ENCODE measurements around the gene OLFM1. TPM values are rescaled to one million over a fixed set of nuclear protein-coding genes. Genes with fewer than 3 reads are reported as not detected.

Gene OLFM1
- total RNA-seq, 1 experiment from 2014 or later = 3.5 TPM

DNA sequence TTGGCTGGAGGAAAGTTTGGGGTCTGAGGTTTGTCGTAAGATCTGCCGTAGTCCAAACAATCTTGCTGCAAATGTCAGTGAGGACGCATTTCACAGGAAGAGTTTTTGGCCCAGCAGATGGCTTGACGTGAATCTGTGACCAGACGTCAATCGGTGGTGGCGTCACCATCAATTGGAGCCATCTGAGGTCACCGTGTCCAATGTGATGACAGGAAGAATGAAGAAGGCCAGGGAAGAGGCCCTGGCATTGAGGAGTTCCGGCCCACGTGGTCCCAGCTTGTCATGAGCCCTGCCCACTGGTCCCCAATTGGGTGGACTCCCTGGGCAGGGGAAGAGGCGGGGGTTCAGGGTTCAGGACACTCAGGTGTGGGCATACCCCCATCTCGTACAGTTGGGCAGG lies 79.9 kb downstream of the OLFM1 start (continued):
- TF ChIP-seq EZH2 (IDR thresholded peaks at IDR 0.05) (no peak), SIN3A (IDR thresholded peaks at IDR 0.05; ENCODE audit: low read depth) (no peak), SP1 (IDR thresholded peaks at IDR 0.05; ENCODE audit: low read depth) (no peak), TCF7L2 (IDR thresholded peaks at IDR 0.05; ENCODE audit: borderline replicate concordance, extremely low read depth, insufficient read depth, insufficient read length) (no peak), ELF1 (IDR thresholded peaks at IDR 0.05; ENCODE audit: borderline replicate concordance, low read depth) (no peak), JUND (IDR thresholded peaks at IDR 0.05) (no peak), YY1 (IDR thresholded peaks at IDR 0.05; ENCODE audit: extremely low read depth, insufficient replicate concordance, low read depth, low read length) (no peak), FOSL1 (IDR thresholded peaks at IDR 0.05; ENCODE audit: low read depth) (no peak)
- TF ChIP-seq, protein P1, sequence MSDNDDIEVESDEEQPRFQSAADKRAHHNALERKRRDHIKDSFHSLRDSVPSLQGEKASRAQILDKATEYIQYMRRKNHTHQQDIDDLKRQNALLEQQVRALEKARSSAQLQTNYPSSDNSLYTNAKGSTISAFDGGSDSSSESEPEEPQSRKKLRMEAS (IDR thresholded peaks at IDR 0.05) = no peak

DNA sequence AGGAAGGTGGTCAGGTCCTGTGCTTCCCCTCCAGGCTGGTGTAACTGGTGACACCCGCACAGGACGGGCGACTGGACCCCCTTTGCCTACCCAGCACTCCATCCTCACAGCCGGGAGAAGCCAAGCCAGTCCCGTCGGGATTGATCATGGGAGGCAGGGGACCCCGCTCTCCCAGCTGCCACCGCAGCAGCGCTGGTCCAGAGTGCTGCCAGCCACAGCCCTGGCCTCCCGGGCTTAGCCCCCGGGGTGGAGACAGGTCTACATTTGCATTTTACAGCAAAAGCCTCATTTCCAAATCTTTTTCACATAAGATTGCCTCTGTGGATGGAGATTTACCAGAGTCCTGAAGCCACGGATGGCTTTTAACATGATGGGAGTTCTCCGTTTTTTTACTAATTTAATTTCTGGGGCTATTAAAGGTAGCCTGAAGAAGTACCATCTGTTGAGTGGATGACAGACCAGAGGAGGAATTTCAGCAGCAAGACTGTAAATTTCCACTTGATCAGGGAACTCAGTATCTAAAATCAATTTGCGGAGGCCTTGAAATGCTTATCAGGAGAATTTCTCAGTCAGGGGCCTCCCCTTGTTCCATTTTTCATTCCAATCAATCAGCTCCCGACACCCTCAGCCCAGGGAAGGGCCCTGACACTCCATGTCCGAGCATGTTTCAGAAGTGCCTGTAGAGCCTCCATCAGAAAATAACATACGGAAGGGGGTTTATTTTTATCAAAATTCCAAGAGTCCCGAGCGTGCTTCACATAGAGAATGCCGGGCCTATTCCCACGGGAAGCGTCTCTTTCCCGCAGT lies 80.6 kb downstream of the OLFM1 start:
- no peak for ATAC-seq
- Histone ChIP-seq H3K79me2 (ENCODE audit: insufficient read depth, low read length) (no peaks in the 10 kb centered on the region), H3K27me3 (ENCODE audit: insufficient read depth, low read length) (peaks cover 39% of the 10 kb centered on the region; the same call in 1 of the 2 replicates), H3K9me3 (ENCODE audit: control insufficient read depth in 1 of 2, insufficient read depth in 1 of 2, low read depth in 1 of 2, low read length in 2 of 2) (no peaks in the 10 kb centered on the region), H3K36me3 (ENCODE audit: control insufficient read depth in 1 of 2, insufficient read depth in 2 of 2, low read length in 2 of 2) (no peaks in the 10 kb centered on the region), H2AFZ (ENCODE audit: low read depth, low read length, poor library complexity, severe bottlenecking) (no peak overlapping the region), H3K9me2 (ENCODE audit: insufficient read depth) (no peaks in the 10 kb centered on the region), H3K9ac (ENCODE audit: low read length) (no peak overlapping the region), H3K27ac (ENCODE audit: low read depth, low read length) (no peak overlapping the region), H4K20me1 (ENCODE audit: insufficient read depth) (no peaks in the 10 kb centered on the region), H3K4me3 (replicated peaks in 1 of 2; ENCODE audit: low read depth in 1 of 2, low read length in 2 of 2) (no peak overlapping the region), H3K4me2 (ENCODE audit: low read length) (no peak overlapping the region), H3K4me1 (ENCODE audit: control insufficient read depth in 1 of 2, insufficient read depth in 2 of 2, low read length in 2 of 2) (peaks cover 2 to 10% of the 10 kb centered on the region in 2 experiments; a peak in 2 of 4 replicates)
- CTCF ChIA-PET = no interaction called here
- POLR2A ChIA-PET = no interaction called here
- no peak for TF ChIP-seq POLR2A (IDR thresholded peaks at IDR 0.05; ENCODE audit: borderline replicate concordance, extremely low read depth, insufficient read depth, insufficient read length)
- TF ChIP-seq ZFX (IDR thresholded peaks at IDR 0.05) = no peak
- TF ChIP-seq, protein P2, sequence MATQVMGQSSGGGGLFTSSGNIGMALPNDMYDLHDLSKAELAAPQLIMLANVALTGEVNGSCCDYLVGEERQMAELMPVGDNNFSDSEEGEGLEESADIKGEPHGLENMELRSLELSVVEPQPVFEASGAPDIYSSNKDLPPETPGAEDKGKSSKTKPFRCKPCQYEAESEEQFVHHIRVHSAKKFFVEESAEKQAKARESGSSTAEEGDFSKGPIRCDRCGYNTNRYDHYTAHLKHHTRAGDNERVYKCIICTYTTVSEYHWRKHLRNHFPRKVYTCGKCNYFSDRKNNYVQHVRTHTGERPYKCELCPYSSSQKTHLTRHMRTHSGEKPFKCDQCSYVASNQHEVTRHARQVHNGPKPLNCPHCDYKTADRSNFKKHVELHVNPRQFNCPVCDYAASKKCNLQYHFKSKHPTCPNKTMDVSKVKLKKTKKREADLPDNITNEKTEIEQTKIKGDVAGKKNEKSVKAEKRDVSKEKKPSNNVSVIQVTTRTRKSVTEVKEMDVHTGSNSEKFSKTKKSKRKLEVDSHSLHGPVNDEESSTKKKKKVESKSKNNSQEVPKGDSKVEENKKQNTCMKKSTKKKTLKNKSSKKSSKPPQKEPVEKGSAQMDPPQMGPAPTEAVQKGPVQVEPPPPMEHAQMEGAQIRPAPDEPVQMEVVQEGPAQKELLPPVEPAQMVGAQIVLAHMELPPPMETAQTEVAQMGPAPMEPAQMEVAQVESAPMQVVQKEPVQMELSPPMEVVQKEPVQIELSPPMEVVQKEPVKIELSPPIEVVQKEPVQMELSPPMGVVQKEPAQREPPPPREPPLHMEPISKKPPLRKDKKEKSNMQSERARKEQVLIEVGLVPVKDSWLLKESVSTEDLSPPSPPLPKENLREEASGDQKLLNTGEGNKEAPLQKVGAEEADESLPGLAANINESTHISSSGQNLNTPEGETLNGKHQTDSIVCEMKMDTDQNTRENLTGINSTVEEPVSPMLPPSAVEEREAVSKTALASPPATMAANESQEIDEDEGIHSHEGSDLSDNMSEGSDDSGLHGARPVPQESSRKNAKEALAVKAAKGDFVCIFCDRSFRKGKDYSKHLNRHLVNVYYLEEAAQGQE (IDR thresholded peaks at IDR 0.05; ENCODE audit: low read depth) = no peak
- TF ChIP-seq EGR1 (IDR thresholded peaks at IDR 0.05; ENCODE audit: low read depth) = no peak
- no peak for TF ChIP-seq ELF1 (IDR thresholded peaks at IDR 0.05; ENCODE audit: borderline replicate concordance, low read depth)
- no peak for TF ChIP-seq SIN3A (IDR thresholded peaks at IDR 0.05; ENCODE audit: low read depth)
- no peak for TF ChIP-seq EZH2 (IDR thresholded peaks at IDR 0.05)
- no peak for TF ChIP-seq TCF7L2 (IDR thresholded peaks at IDR 0.05; ENCODE audit: borderline replicate concordance, extremely low read depth, insufficient read depth, insufficient read length)
- TF ChIP-seq, protein P1 (IDR thresholded peaks at IDR 0.05) = no peak
- TF ChIP-seq CBX3 (IDR thresholded peaks at IDR 0.05; ENCODE audit: low read depth) = no peak
- TF ChIP-seq, protein P3, sequence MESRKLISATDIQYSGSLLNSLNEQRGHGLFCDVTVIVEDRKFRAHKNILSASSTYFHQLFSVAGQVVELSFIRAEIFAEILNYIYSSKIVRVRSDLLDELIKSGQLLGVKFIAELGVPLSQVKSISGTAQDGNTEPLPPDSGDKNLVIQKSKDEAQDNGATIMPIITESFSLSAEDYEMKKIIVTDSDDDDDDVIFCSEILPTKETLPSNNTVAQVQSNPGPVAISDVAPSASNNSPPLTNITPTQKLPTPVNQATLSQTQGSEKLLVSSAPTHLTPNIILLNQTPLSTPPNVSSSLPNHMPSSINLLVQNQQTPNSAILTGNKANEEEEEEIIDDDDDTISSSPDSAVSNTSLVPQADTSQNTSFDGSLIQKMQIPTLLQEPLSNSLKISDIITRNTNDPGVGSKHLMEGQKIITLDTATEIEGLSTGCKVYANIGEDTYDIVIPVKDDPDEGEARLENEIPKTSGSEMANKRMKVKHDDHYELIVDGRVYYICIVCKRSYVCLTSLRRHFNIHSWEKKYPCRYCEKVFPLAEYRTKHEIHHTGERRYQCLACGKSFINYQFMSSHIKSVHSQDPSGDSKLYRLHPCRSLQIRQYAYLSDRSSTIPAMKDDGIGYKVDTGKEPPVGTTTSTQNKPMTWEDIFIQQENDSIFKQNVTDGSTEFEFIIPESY (IDR thresholded peaks at IDR 0.05; ENCODE audit: extremely low read depth, insufficient replicate concordance, low read length) = no peak
- TF ChIP-seq ZNF274 (IDR thresholded peaks at IDR 0.05; ENCODE audit: low read depth, low read length) = no peak
- TF ChIP-seq FOSL1 (IDR thresholded peaks at IDR 0.05; ENCODE audit: low read depth) = no peak
- no peak for TF ChIP-seq CEBPB (IDR thresholded peaks at IDR 0.05; ENCODE audit: low read depth)
- no peak for TF ChIP-seq SP1 (IDR thresholded peaks at IDR 0.05; ENCODE audit: low read depth)
- no TSS peak for BruUV-seq (replicated peaks)
- intact Hi-C loops (cut with micrococcal nuclease) = no loop called here
- DNase-seq (ENCODE audit: low read depth, low spot score) = no peak
- RAD21 ChIA-PET (ENCODE audit: low non-redundant PET in 1 of 2, low total read pairs in 2 of 2, uncharacterized antibody in 2 of 2, unreplicated experiment in 2 of 2) = no interaction called here
